COR-L47 (cell line): ENCODE measurements around the gene MMP23B.

Source experiments
- DNase-seq: peaks from one replicate; lab custom pipeline; 2025; lab: John Stamatoyannopoulos, UW

The MMP23B gene

GRCh38 chr1:1620433-1621139 lies 11.4 kb upstream of the MMP23B start:
- DNase-seq = no peak

- DNase-seq = no peak
Observed at GRCh38 chr1:1621173-1622009, 10.6 kb upstream of the MMP23B start.

GRCh38 chr1:1622010-1622787 lies 9.8 kb upstream of the MMP23B start:
- no peak for DNase-seq

- DNase-seq = no peak
Observed at GRCh38 chr1:1622788-1623094, 9.2 kb upstream of the MMP23B start.

- no peak for DNase-seq
Observed at GRCh38 chr1:1623181-1623630, 8.8 kb upstream of the MMP23B start.

GRCh38 chr1:1623631-1624442 lies 8.1 kb upstream of the MMP23B start:
- DNase-seq = no peak

- DNase-seq = peak; percentile 72
Observed at GRCh38 chr1:1624443-1625403, 7.2 kb upstream of the MMP23B start.

- DNase-seq = no peak
Observed at GRCh38 chr1:1625404-1625775, 6.6 kb upstream of the MMP23B start.

- DNase-seq = no peak
Observed at GRCh38 chr1:1625824-1626206, 6.2 kb upstream of the MMP23B start.

- DNase-seq = no peak
Observed at GRCh38 chr1:1626207-1627141, 5.5 kb upstream of the MMP23B start.

- no peak for DNase-seq
Observed at GRCh38 chr1:1627261-1627828, 4.6 kb upstream of the MMP23B start.

GRCh38 chr1:1627829-1628753 lies 3.9 kb upstream of the MMP23B start:
- DNase-seq = no peak

GRCh38 chr1:1628754-1629429 lies 3.1 kb upstream of the MMP23B start:
- DNase-seq = no peak

- DNase-seq = no peak
Observed at GRCh38 chr1:1629430-1630190, 2.4 kb upstream of the MMP23B start.

GRCh38 chr1:1630191-1630964 lies 1.6 kb upstream of the MMP23B start:
- peak; percentile 90 for DNase-seq
